GM23338 (cell line): Measurements from ENCODE around the gene CIAO2A.

ENCODE experiments used
- CREB1 ChIP-seq: fragments of 250-450 bp; sonication (Bioruptor Pico); IDR thresholded peaks from 2 replicates; pipeline ENCODE4 v1.5.0; 2020; ENCODE audit warnings: low read depth, mild to moderate bottlenecking, moderate library complexity
- CTCF ChIP-seq, 2 experiments: fragments of 200-600 bp in 1 of 2; sonication (generic) in 1 of 2; conservative IDR thresholded peaks; 2 replicates each; pipeline versions ENCODE4 v1.5.1 to v1.6.1; 2016 to 2017; ENCODE audit warnings: antibody characterized with exemption in 2 of 2, low read depth in 2 of 2, mild to moderate bottlenecking in 2 of 2, moderate library complexity in 1 of 2
- EZH2phosphoT487 ChIP-seq: fragments of 200-600 bp; sonication (generic); IDR thresholded peaks from one replicate; pipeline ENCODE4 v1.8.1; 2018; ENCODE audit warnings: antibody characterized with exemption; ENCODE audit not compliant: unreplicated experiment
- POLR2AphosphoS5 ChIP-seq: IDR thresholded peaks from 2 replicates; pipeline ENCODE4 v1.6.1; 2016; ENCODE audit warnings: antibody characterized with exemption, low read depth

- TF ChIP-seq POLR2AphosphoS5 (no peak), EZH2phosphoT487 (no peak), CREB1 (no peak), CTCF (conservative IDR thresholded peaks at IDR 0.05; ENCODE audit: low read depth in 2 of 2) (no peak)
Observed at GRCh38 chr15:64029633-64030032, 64.0 kb downstream of the CIAO2A start.
